K562 (cell line): Measurements from ENCODE around the gene CBLIF. TPM values are rescaled to one million over a fixed set of nuclear protein-coding genes. Genes with fewer than 3 reads are reported as not detected.

ENCODE experiments used
- ATAC-seq: fragments of 200-7000 bp; cut with Tn5 transposase; 3 replicates; pipeline ENCODE4 v1.9.1; 2020; ENCODE audit warnings: moderate library complexity
- BruUV-seq: library from RNA; stranded (reverse); fragments of 400-500 nt; replicated peaks from 2 replicates; lab custom pipeline; 2021; lab: Mats Ljungman, UMichigan
- CTCF ChIA-PET: fragments of 300-600 bp; formaldehyde crosslinking; extraction: SDS; loops from one replicate; lab custom pipeline; 2021; ENCODE audit warnings: low intra/inter-chr PET ratio; lab: Yijun Ruan, JAX
- POLR2A ChIA-PET: fragments of 300-600, 350-650 bp; sonication (Branson Sonifier 250); formaldehyde crosslinking; extraction: SDS; loops from one replicate; lab custom pipeline; 2021; ENCODE audit warnings: antibody characterized with exemption, inconsistent platforms; lab: Yijun Ruan, JAX
- DNase-seq, 4 experiments: peaks; one replicate each; pipeline versions ENCODE4 v3.0.0 to v3.0.0-alpha.2; 2011 to 2018; ENCODE audit warnings: low spot score in 3 of 4, mixed read lengths in 3 of 4; ENCODE audit errors: extremely low read depth in 1 of 4
- FAIRE-seq: peaks from 2 replicates; lab custom pipeline; 2011; peaks lifted over from hg19 to GRCh38; lab: Jason Lieb, UNC
- H2AFZ ChIP-seq: 2 replicates; pipeline ENCODE4 v1.6.0; 2011; ENCODE audit warnings: low read depth, low read length, control low read depth, inconsistent platforms
- H3K27ac ChIP-seq: fragments of 200-600 bp; 3 replicates; pipeline ENCODE4 v1.8.0; 2011; ENCODE audit warnings: low read depth, mild to moderate bottlenecking, control low read depth, inconsistent platforms, low read length, moderate library complexity, mixed read lengths; ENCODE audit errors: extremely low read depth
- H3K27me3 ChIP-seq, 2 experiments: fragments of 300-600 bp in 1 of 2; 2 replicates in 1 of 2; 3 replicates in 1 of 2; pipeline versions ENCODE4 v1.6.0 to v1.8.0; 2011; ENCODE audit warnings: inconsistent platforms in 2 of 2, low read length in 2 of 2, mild to moderate bottlenecking in 1 of 2, mixed read lengths in 1 of 2, moderate library complexity in 1 of 2; ENCODE audit not compliant: control insufficient read depth in 2 of 2, insufficient read depth in 2 of 2
- H3K36me3 ChIP-seq: fragments of 300-600 bp; 3 replicates; pipeline ENCODE4 v1.8.0; 2011; ENCODE audit warnings: mild to moderate bottlenecking, low read length, inconsistent platforms; ENCODE audit not compliant: control insufficient read depth, insufficient read depth
- H3K4me1 ChIP-seq, 2 experiments: fragments of 200-600 bp in 1 of 2; replicated peaks in 1 of 2; 2 replicates in 1 of 2; 3 replicates in 1 of 2; pipeline versions ENCODE4 v1.5.1 to v1.8.0; 2011; ENCODE audit warnings: inconsistent platforms in 2 of 2, low read length in 2 of 2, mild to moderate bottlenecking in 1 of 2, mixed read lengths in 1 of 2, moderate library complexity in 1 of 2; ENCODE audit not compliant: control insufficient read depth in 2 of 2, insufficient read depth in 2 of 2
- H3K4me2 ChIP-seq: 2 replicates; pipeline ENCODE4 v1.6.1; 2011; ENCODE audit warnings: low read length, control low read depth, inconsistent platforms, mixed read lengths; ENCODE audit not compliant: insufficient read depth
- H3K4me3 ChIP-seq: fragments of 200-600 bp; sonication (generic), shearing (Covaris generic); 2 replicates; pipeline ENCODE4 v1.5.1; 2016; ENCODE audit warnings: control low read depth, inconsistent platforms
- H3K79me2 ChIP-seq: fragments of 200-600 bp; 3 replicates; pipeline ENCODE4 v1.8.0; 2011; ENCODE audit warnings: low read length, inconsistent platforms; ENCODE audit not compliant: control insufficient read depth, insufficient read depth
- H3K9ac ChIP-seq, 2 experiments: 2 replicates each; pipeline versions ENCODE4 v1.6.0 to v1.6.1; 2011; ENCODE audit warnings: low read depth in 2 of 2, low read length in 2 of 2, control low read depth in 1 of 2, inconsistent platforms in 1 of 2, mild to moderate bottlenecking in 1 of 2, mixed read lengths in 1 of 2; ENCODE audit not compliant: insufficient read depth in 1 of 2
- H3K9me1 ChIP-seq: one replicate; pipeline ENCODE4 v1.6.0; 2011; ENCODE audit warnings: inconsistent platforms, mild to moderate bottlenecking, low read length, moderate library complexity; ENCODE audit not compliant: control insufficient read depth, insufficient read depth
- H3K9me3 ChIP-seq: replicated peaks from 2 replicates; pipeline ENCODE4 v1.5.1; 2011; ENCODE audit warnings: low read depth, low read length, inconsistent platforms; ENCODE audit not compliant: control insufficient read depth, insufficient read depth
- H4K20me1 ChIP-seq: replicated peaks from 2 replicates; pipeline ENCODE4 v1.6.1; 2011; ENCODE audit warnings: low read length, inconsistent platforms, mixed read lengths; ENCODE audit not compliant: control insufficient read depth, insufficient read depth
- ATF7 ChIP-seq: fragments of 450-650 bp; IDR thresholded peaks from 2 replicates; pipeline ENCODE4 v1.7.1; 2014; ENCODE audit warnings: mild to moderate bottlenecking, moderate library complexity
- E4F1 ChIP-seq: fragments of 250-450 bp; sonication (Bioruptor Pico); IDR thresholded peaks from 2 replicates; pipeline ENCODE4 v1.5.0; 2021; ENCODE audit warnings: mild to moderate bottlenecking, borderline replicate concordance
- ESRRA ChIP-seq: fragments of 450-650 bp; IDR thresholded peaks from 2 replicates; pipeline ENCODE4 v1.6.1; 2014; ENCODE audit warnings: low read depth, mild to moderate bottlenecking, moderate library complexity, borderline replicate concordance
- FOXP1 ChIP-seq: sonication (generic); formaldehyde crosslinking; IDR thresholded peaks from 2 replicates; pipeline ENCODE4 v1.8.0; 2022; ENCODE audit warnings: mild to moderate bottlenecking, missing genetic modification reagents
- GABPA ChIP-seq: fragments of 200-800 bp; sonication (Bioruptor generic); conservative IDR thresholded peaks from 2 replicates; pipeline ENCODE4 v1.6.1; 2016; ENCODE audit warnings: low read depth, missing genetic modification characterization, missing compliant biosample characterization
- HMG20A ChIP-seq: fragments of 450-650 bp; formaldehyde crosslinking; conservative IDR thresholded peaks from 2 replicates; pipeline ENCODE4 v1.4.0; 2020; ENCODE audit warnings: mild to moderate bottlenecking, mixed read lengths
- HOXB6 ChIP-seq: fragments of 250-450 bp; sonication (Bioruptor Pico); IDR thresholded peaks from 2 replicates; pipeline ENCODE4 v1.5.1; 2022; ENCODE audit warnings: mild to moderate bottlenecking, borderline replicate concordance
- LCOR ChIP-seq: sonication (generic); formaldehyde crosslinking; IDR thresholded peaks from 2 replicates; pipeline ENCODE4 v1.8.0; 2022; ENCODE audit warnings: mild to moderate bottlenecking, missing genetic modification reagents
- MEIS2 ChIP-seq: fragments of 450-650 bp; IDR thresholded peaks from 2 replicates; pipeline ENCODE4 v1.6.1; 2014; ENCODE audit warnings: mild to moderate bottlenecking; ENCODE audit not compliant: partially characterized antibody
- PKNOX1 ChIP-seq: fragments of 450-650 bp; IDR thresholded peaks from 2 replicates; pipeline ENCODE4 v1.6.1; 2016
- RBM14 ChIP-seq: fragments of 200-400 bp; formaldehyde crosslinking; IDR thresholded peaks from 2 replicates; pipeline ENCODE4 v1.6.1; 2018; ENCODE audit warnings: low read depth, mild to moderate bottlenecking, low read length, moderate library complexity, borderline replicate concordance; ENCODE audit not compliant: insufficient read depth
- SETDB1 ChIP-seq: IDR thresholded peaks from one replicate; pipeline ENCODE4 v1.6.1; 2012; ENCODE audit warnings: low read length, control low read depth, inconsistent platforms
- ZEB2 ChIP-seq: fragments of 450-650 bp; IDR thresholded peaks from 2 replicates; pipeline ENCODE4 v1.6.1; 2016
- ZNF408 ChIP-seq: fragments of 250-450 bp; sonication (Bioruptor Pico); IDR thresholded peaks from 2 replicates; pipeline ENCODE4 v1.4.0; 2020; ENCODE audit warnings: low read depth, mild to moderate bottlenecking, moderate library complexity
- WGBS: fragments of 100-300 bp; shearing (Covaris generic); methylation state at CpG from one replicate; pipeline ENCODE4 v1.1.6; 2016; ENCODE audit warnings: low coverage, mixed read lengths; ENCODE audit not compliant: insufficient coverage; ENCODE audit errors: missing lambda C conversion rate; 5-methylcytosine and 5-hydroxymethylcytosine counted together
- in situ Hi-C: fragments of 300-500 bp; cut with MboI; formaldehyde crosslinking; loops from 4 replicates; pipeline ENCODE4 v1.15.0; 2018; ENCODE audit warnings: inconsistent platforms, mixed read lengths
- intact Hi-C: fragments of 100-400 bp; cut with micrococcal nuclease; formaldehyde crosslinking; loops from 2 replicates; pipeline ENCODE4 v1.14.2; 2022
- polyA plus RNA-seq, 8 experiments: library from polyadenylated mRNA; depleted of rRNA in 4 of 8; stranded (reverse) in 5 of 8; unstranded in 3 of 8; fragments of >200 nt; fragmentation: Nextera tagmentation in 2 of 8; fragmentation: Illumina TruSeq in 1 of 8; extraction: Ambion mirVana in 2 of 8; extraction: Trizol in 1 of 8; gene quantifications; 2 replicates each; pipeline versions ENCODE4 v1.2.1 to v1.2.3, GENCODE V29; 2011 to 2014; ENCODE audit warnings: inconsistent platforms in 1 of 8, missing spikeins in 1 of 8
- total RNA-seq, 7 experiments: library from RNA; depleted of rRNA in 6 of 7; stranded (reverse); fragments of >200 nt in 6 of 7; fragmentation: Illumina TruSeq in 2 of 7; extraction: Trizol in 2 of 7; gene quantifications; 2 replicates each; pipeline versions ENCODE4 v1.2.1 to v1.2.3, GENCODE V29; 2011 to 2021; ENCODE audit warnings: low replicate concordance in 1 of 7

The CBLIF gene
- total and polyA plus RNA-seq, 9 of the 15 experiments (the other 6 are each of a cell fraction or from before 2014, with no cell fraction given): 0.07 to 0.83 (median 0.54) TPM

GRCh38 chr11:59866836-59867235 lies 21.5 kb upstream of the CBLIF start:
- in situ Hi-C loops: no loop called here
- Histone ChIP-seq H3K9me3 (no peaks in the 10 kb centered on the region), H3K27me3 (no peaks in the 10 kb centered on the region), H3K4me3 (no peak overlapping the region), H3K27ac (no peak overlapping the region), H2AFZ (no peak overlapping the region), H3K4me1 (peaks cover 0 to 3% of the 10 kb centered on the region in 2 experiments; a peak in 1 of 5 replicates), H3K4me2 (no peak overlapping the region; the same call in 1 of the 2 replicates), H3K79me2 (no peaks in the 10 kb centered on the region)
- 0% methylated on average over 1 of the region's 1 CpG for WGBS
- BruUV-seq: no TSS peak
- CTCF ChIA-PET: no interaction called here
- no peak for TF ChIP-seq ZNF408
- TF ChIP-seq FOXP1 (CRISPR knock-in tag): no peak
- TF ChIP-seq RBM14: no peak
- no peak for TF ChIP-seq SETDB1
- TF ChIP-seq, all 486 proteins: peak for 0
- DNase-seq: no peak
- no peaks in the 10 kb centered on the region for H3K36me3 ChIP-seq
- POLR2A ChIA-PET: interaction anchor here (0.6 kb wide), 1 partner anchor 257 kb away, joined by 4 read pairs; no protein-coding TSS in a partner anchor
- H3K9ac ChIP-seq: no peak overlapping the region
- no peak for FAIRE-seq
- ATAC-seq: no peak
- no peaks in the 10 kb centered on the region for H4K20me1 ChIP-seq
- no peaks in the 10 kb centered on the region for H3K9me1 ChIP-seq
- intact Hi-C loops: no loop called here

GRCh38 chr11:59866397-59866796 lies 21.1 kb upstream of the CBLIF start, which contains the start of gene TCN1:
Gene TCN1 (minus strand): TSS chr11:59866487. CDS start chr11:59866470, 17 bp downstream.
- H3K4me2 ChIP-seq: no peak within 1 kb of the TSS; the same call in 1 of the 2 replicates
- H3K9me3 ChIP-seq: no peaks in the 10 kb centered on the region
- H3K36me3 ChIP-seq: no peaks in the 10 kb centered on the region
- no peaks in the 10 kb centered on the region for H3K79me2 ChIP-seq
- no peak within 1 kb of the TSS for H3K9ac ChIP-seq
- H3K4me3 ChIP-seq: no peak within 1 kb of the TSS
- intact Hi-C loops: no loop called here
- ATAC-seq: peak; percentile 78
- BruUV-seq: no TSS peak
- no peaks in the 10 kb centered on the region for H3K9me1 ChIP-seq
- CTCF ChIA-PET: no interaction called here
- DNase-seq: no peak
- H3K4me1 ChIP-seq: peaks cover 0 to 3% of the 10 kb centered on the region in 2 experiments; a peak in 1 of 5 replicates
- H3K27me3 ChIP-seq: no peaks in the 10 kb centered on the region
- no peaks in the 10 kb centered on the region for H4K20me1 ChIP-seq
- no peak within 1 kb of the TSS for H3K27ac ChIP-seq
- 17% methylated on average over 3 of the region's 3 CpGs for WGBS
- POLR2A ChIA-PET: interaction anchor here (0.6 kb wide), 1 partner anchor 258 kb away, joined by 4 read pairs; no protein-coding TSS in a partner anchor
- in situ Hi-C loops: no loop called here
- peak; percentile 62 for FAIRE-seq
- H2AFZ ChIP-seq: no peak within 1 kb of the TSS
- TF ChIP-seq MEIS2 (peak; percentile 50), ESRRA (peak; percentile 48; the same call in 1 of the 2 replicates), ZEB2 (0 out of 2 replicates have a peak, but pooled peaks have one; percentile 30), LCOR (no peak), HOXB6 (no peak), PKNOX1 (peak; percentile 60), GABPA (tag) (0 out of 2 replicates have a peak, but pooled peaks have one; percentile 35), HMG20A (CRISPR knock-in tag) (no peak), E4F1 (no peak), ATF7 (peak; percentile 57; the same call in 1 of the 2 replicates)
